Panc1 (cell line): ENCODE measurements around the gene ALDH9A1. TPM values are rescaled to one million over a fixed set of nuclear protein-coding genes. Genes with fewer than 3 reads are reported as not detected.
"Not testable (repeated sequence)": the region's sequence is repeated elsewhere in the genome, so short reads cannot be mapped to it uniquely, and the experiment has no call there.

ENCODE experiments used
- ATAC-seq: fragments of 200-7000 bp; cut with Tn5 transposase; 2 replicates; pipeline ENCODE4 v1.9.1; 2020; ENCODE audit warnings: mild to moderate bottlenecking, moderate library complexity
- BruUV-seq: library from RNA; stranded (reverse); fragments of 400-500 nt; replicated peaks from 2 replicates; lab custom pipeline; 2021; lab: Mats Ljungman, UMichigan
- CTCF ChIA-PET: fragments of 300-600 bp; sonication (Branson Sonifier 250); formaldehyde crosslinking; loops from one replicate; lab custom pipeline; 2022; ENCODE audit warnings: antibody characterized with exemption; lab: Charles Lee
- POLR2A ChIA-PET: fragments of 300-600 bp; sonication (Branson Sonifier 250); formaldehyde crosslinking; loops from one replicate; lab custom pipeline; 2022; ENCODE audit warnings: antibody characterized with exemption; lab: Charles Lee
- DNase-seq: peaks from one replicate; pipeline ENCODE4 v3.0.0-alpha.2; 2010; ENCODE audit warnings: low read depth, low spot score
- H3K27ac ChIP-seq: 2 replicates; pipeline ENCODE4 v1.5.1; 2011; ENCODE audit warnings: mild to moderate bottlenecking, low read length, inconsistent platforms
- H3K27me3 ChIP-seq: fragments of 200-500 bp; sonication (Bioruptor generic); 2 replicates; pipeline ENCODE4 v1.6.0; 2014; ENCODE audit warnings: low read length, inconsistent platforms; ENCODE audit not compliant: control insufficient read depth, insufficient read depth
- H3K36me3 ChIP-seq: fragments of 200-500 bp; sonication (Bioruptor generic); 2 replicates; pipeline ENCODE4 v1.5.1; 2014; ENCODE audit warnings: inconsistent platforms, mild to moderate bottlenecking, low read length, moderate library complexity; ENCODE audit not compliant: control insufficient read depth, insufficient read depth
- H3K4me1 ChIP-seq: 2 replicates; pipeline ENCODE4 v1.5.1; 2011; ENCODE audit warnings: inconsistent platforms, mild to moderate bottlenecking, low read length, moderate library complexity; ENCODE audit not compliant: control insufficient read depth, insufficient read depth
- H3K4me3 ChIP-seq, 2 experiments: 2 replicates each; pipeline ENCODE4 v1.5.1; 2011 to 2012; ENCODE audit warnings: low read depth in 2 of 2, low read length in 2 of 2, mild to moderate bottlenecking in 2 of 2, inconsistent platforms in 1 of 2, moderate library complexity in 1 of 2
- H3K9me3 ChIP-seq: fragments of 200-500 bp; sonication (Bioruptor generic); 2 replicates; pipeline ENCODE4 v1.5.1; 2014; ENCODE audit warnings: low read depth, mild to moderate bottlenecking, inconsistent platforms, low read length, moderate library complexity; ENCODE audit not compliant: control insufficient read depth, insufficient read depth
- CTCF ChIP-seq: fragments of 450-650 bp; IDR thresholded peaks from 2 replicates; pipeline ENCODE4 v1.5.1; 2017; ENCODE audit warnings: mild to moderate bottlenecking
- POLR2AphosphoS5 ChIP-seq: IDR thresholded peaks from 2 replicates; pipeline ENCODE4 v1.6.1; 2012; ENCODE audit warnings: mild to moderate bottlenecking, low read depth, low read length, moderate library complexity
- SIN3A ChIP-seq: IDR thresholded peaks from 2 replicates; pipeline ENCODE4 v1.6.1; 2012; ENCODE audit warnings: low read depth, mild to moderate bottlenecking, low read length, moderate library complexity, borderline replicate concordance; ENCODE audit not compliant: insufficient read depth
- TCF7L2 ChIP-seq: IDR thresholded peaks from 2 replicates; pipeline ENCODE4 v1.6.1; 2011; ENCODE audit warnings: mild to moderate bottlenecking, low read depth, low read length, inconsistent platforms
- in situ Hi-C: cut with HindIII; loops from 2 replicates; pipeline ENCODE4 v1.10.0; 2016; ENCODE audit warnings: low sequenced_read_pairs, low pct_unique_long_range_greater_than_20kb
- intact Hi-C: fragments of 100-400 bp; cut with micrococcal nuclease; formaldehyde crosslinking; loops from one replicate; pipeline ENCODE4 v1.10.0; 2022; ENCODE audit not compliant: unreplicated experiment
- total RNA-seq: library from RNA; stranded (reverse); gene quantifications from one replicate; pipeline ENCODE4 v1.2.1, GENCODE V29; 2021; ENCODE audit not compliant: unreplicated experiment
- TF ChIP-seq, protein P1 (sequence below), 2 experiments: IDR thresholded peaks; 2 replicates each; pipeline ENCODE4 v1.6.1; 2011 to 2012; ENCODE audit warnings: low read depth in 2 of 2, control low read depth in 1 of 2, low read length in 1 of 2, mild to moderate bottlenecking in 1 of 2, moderate library complexity in 1 of 2; ENCODE audit not compliant: insufficient read depth in 1 of 2

Gene ALDH9A1
- total RNA-seq, 1 experiment from 2014 or later, result 30.3 TPM

DNA sequence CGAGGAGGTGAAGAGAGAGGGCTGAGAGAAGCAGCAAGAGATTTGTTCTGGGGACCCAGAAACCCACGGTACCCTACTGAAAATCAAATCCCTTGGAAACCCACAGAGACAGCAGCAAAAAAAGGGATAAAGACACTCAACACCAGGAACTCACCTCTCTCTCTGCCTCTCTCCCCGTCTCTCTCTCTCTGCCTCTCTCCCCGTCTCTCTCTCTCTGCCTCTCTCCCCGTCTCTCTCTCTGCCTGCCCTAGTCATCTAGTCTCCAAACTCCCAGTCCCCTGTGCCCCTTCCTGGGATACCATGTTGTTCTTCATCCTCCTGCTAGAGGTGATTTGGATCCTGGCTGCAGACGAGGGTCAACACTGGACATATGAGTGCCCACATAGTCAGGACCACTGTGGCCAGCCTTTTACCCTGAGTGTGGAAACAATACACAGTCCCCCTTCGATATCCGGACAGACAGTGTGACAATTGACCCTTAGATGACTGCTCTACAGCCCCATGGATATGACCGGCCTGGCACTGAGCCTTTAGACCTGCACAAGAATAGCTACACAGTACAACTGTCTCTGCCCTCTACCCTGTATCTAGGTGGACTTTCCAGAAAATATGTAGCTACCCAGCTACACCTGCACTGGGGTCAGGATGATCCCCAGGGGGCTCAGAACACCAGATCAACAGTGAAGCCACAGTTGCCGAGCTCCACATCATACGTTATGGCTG, 9.8 kb upstream of the ALDH9A1 start:
- ATAC-seq (no peak), DNase-seq (no peak)
- Histone ChIP-seq H3K4me1 (no peaks in the 10 kb centered on the region), H3K36me3 (no peaks in the 10 kb centered on the region), H3K9me3 (no peaks in the 10 kb centered on the region), H3K4me3 (no peak overlapping the region), H3K27me3 (peaks cover 7% of the 10 kb centered on the region; the same call in 1 of the 2 replicates), H3K27ac (no peak overlapping the region)
- POLR2A ChIA-PET, result no interaction called here
- CTCF ChIA-PET, result interaction anchor here (0.6 kb wide), 1 partner anchor 205 kb away, joined by 3 read pairs; no protein-coding TSS in a partner anchor
- no TSS peak for BruUV-seq
- in situ Hi-C loops (no loop called here), intact Hi-C loops (no loop called here)
- no peak for TF ChIP-seq CTCF
- TF ChIP-seq POLR2AphosphoS5, result no peak
- TF ChIP-seq TCF7L2, result no peak
- TF ChIP-seq SIN3A, result no peak
- TF ChIP-seq, protein P1, sequence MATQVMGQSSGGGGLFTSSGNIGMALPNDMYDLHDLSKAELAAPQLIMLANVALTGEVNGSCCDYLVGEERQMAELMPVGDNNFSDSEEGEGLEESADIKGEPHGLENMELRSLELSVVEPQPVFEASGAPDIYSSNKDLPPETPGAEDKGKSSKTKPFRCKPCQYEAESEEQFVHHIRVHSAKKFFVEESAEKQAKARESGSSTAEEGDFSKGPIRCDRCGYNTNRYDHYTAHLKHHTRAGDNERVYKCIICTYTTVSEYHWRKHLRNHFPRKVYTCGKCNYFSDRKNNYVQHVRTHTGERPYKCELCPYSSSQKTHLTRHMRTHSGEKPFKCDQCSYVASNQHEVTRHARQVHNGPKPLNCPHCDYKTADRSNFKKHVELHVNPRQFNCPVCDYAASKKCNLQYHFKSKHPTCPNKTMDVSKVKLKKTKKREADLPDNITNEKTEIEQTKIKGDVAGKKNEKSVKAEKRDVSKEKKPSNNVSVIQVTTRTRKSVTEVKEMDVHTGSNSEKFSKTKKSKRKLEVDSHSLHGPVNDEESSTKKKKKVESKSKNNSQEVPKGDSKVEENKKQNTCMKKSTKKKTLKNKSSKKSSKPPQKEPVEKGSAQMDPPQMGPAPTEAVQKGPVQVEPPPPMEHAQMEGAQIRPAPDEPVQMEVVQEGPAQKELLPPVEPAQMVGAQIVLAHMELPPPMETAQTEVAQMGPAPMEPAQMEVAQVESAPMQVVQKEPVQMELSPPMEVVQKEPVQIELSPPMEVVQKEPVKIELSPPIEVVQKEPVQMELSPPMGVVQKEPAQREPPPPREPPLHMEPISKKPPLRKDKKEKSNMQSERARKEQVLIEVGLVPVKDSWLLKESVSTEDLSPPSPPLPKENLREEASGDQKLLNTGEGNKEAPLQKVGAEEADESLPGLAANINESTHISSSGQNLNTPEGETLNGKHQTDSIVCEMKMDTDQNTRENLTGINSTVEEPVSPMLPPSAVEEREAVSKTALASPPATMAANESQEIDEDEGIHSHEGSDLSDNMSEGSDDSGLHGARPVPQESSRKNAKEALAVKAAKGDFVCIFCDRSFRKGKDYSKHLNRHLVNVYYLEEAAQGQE (IDR thresholded peaks at IDR 0.05; ENCODE audit: insufficient read depth in 1 of 2, low read depth in 2 of 2, low read length in 1 of 2), result no peak

GRCh38 chr1:165703648-165704047, 5.3 kb upstream of the ALDH9A1 start:
- Histone ChIP-seq H3K9me3 (no peaks in the 10 kb centered on the region), H3K4me3 (no peak overlapping the region), H3K36me3 (no peaks in the 10 kb centered on the region), H3K27ac (no peak overlapping the region), H3K27me3 (peaks cover 7% of the 10 kb centered on the region; the same call in 1 of the 2 replicates), H3K4me1 (0 out of 2 replicates have a peak, but pooled peaks cover 3% of the 10 kb centered on the region)
- ChIA-PET CTCF (no interaction called here), POLR2A (no interaction called here)
- in situ Hi-C loops, result no loop called here
- no peak for ATAC-seq
- no TSS peak for BruUV-seq
- TF ChIP-seq CTCF, result no peak
- no peak for TF ChIP-seq SIN3A
- no peak for TF ChIP-seq TCF7L2
- TF ChIP-seq POLR2AphosphoS5, result no peak
- TF ChIP-seq, protein P1 (IDR thresholded peaks at IDR 0.05; ENCODE audit: insufficient read depth in 1 of 2, low read depth in 2 of 2, low read length in 1 of 2), result no peak
- intact Hi-C loops, result no loop called here
- no peak for DNase-seq

GRCh38 chr1:165701922-165702321, 3.6 kb upstream of the ALDH9A1 start:
- DNase-seq, ATAC-seq, CTCF ChIA-PET, intact Hi-C loops, H3K4me1 ChIP-seq, in situ Hi-C loops, H3K36me3 ChIP-seq, H3K4me3 ChIP-seq, H3K27me3 ChIP-seq, H3K27ac ChIP-seq, BruUV-seq, H3K9me3 ChIP-seq: not testable (repeated sequence)
- POLR2A ChIA-PET, result interaction anchor here (0.6 kb wide), 1 partner anchor 1037 kb away, joined by 5 read pairs; no protein-coding TSS in a partner anchor
